GM21390 (cell line): ENCODE data around the gene NXN.
A peak's percentile ranks its signal among the peaks of the same experiment; 100 is the strongest.
"Not testable (repeated sequence)": the region's sequence is repeated elsewhere in the genome, so short reads cannot be mapped to it uniquely, and the experiment has no call there.

Experiments used
- ATAC-seq: cut with Tn5 transposase; IDR thresholded peaks from one replicate; pipeline ENCODE4 v1.9.1; 2021; ENCODE audit not compliant: unreplicated experiment

The NXN gene

DNA sequence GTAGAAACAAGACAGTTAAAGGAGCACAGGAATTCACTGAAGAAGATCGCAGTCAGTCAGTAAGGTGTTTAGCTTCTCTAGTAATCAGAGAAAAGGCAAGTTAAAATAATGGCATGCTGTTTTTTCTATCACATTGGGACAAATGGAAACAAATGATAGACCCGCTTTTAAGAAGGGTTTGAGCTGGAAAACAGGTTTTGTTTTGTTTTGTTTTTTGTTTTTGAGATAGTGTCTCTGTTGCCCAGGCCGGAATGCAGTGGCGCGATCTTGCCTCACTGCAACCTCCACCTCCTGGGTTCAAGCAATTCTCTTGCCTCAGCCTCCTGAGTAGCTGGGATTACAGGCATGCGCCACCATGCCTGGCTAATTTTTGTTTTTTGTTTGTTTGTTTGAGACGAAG lies 193.7 kb downstream of the NXN start:
- not testable (repeated sequence) for ATAC-seq

DNA sequence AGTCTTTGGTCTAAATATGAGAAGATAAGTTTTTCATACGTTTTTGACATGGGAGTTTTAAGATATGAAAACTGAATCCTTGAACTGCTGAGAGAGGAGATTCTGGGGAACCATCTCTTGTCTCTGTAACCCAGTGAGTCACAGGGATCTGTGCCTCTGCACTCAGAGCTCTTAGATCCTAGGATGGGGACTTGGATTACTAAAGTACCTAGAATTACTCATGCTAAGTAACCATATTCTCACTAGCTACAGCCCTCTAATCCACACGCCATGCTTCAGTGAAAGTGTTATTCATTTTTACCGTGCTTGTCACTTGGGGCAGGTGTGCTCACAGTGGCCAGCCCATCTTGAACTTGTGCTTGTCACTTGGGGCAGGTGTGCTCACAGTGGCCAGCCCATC lies 195.4 kb downstream of the NXN start:
- ATAC-seq, result no peak

DNA sequence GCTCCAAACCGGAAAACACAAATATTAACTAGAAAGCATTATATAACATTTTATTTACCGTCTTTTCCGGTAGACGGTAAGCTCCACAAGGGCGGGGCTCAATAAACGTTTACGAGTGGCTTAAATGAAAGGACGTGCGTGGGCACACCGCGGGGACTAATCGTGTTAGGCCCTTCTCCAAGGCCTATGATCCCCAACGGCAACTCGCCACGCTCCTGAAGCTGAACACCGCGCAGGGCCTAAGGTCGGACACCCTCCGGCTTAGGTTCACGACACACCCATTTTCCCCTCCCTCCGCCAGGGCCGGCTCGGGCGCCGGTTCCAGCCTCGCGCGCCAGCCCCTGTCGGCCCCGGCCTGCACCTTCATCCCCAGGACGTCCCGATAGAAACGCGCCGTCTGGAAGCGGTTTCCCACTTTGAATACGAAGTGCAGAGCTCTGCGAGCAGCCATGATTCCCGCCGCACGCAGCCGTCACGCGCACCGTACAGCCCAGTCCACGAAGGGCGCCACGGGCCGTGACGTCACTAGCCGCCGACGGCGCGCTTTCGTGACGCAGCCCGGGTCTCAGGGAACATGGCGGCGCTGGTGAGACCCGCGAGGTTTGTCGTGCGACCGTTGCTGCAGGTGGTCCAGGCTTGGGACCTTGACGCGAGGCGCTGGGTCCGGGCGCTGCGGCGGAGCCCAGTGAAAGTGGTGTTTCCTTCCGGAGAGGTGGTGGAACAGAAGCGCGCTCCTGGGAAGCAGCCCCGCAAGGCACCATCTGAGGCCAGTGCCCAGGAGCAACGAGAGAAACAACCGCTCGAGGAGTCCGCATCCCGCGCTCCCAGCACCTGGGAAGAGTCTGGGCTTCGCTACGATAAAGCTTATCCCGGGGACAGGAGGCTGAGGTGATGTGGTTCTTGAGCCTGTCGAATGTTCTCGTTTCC lies 197.5 kb downstream of the NXN start, which contains the start of the genes GLOD4 and MRM3:
Gene GLOD4, minus strand, starts transcription at position 476 of the 927 bp plus-strand sequence. Its CDS starts 25 bp downstream, at position 451.
Gene MRM3, plus strand, starts transcription at position 549 of the 927 bp plus-strand sequence. Its CDS starts 26 bp downstream, at position 575.
- ATAC-seq, result peak; percentile 81

DNA sequence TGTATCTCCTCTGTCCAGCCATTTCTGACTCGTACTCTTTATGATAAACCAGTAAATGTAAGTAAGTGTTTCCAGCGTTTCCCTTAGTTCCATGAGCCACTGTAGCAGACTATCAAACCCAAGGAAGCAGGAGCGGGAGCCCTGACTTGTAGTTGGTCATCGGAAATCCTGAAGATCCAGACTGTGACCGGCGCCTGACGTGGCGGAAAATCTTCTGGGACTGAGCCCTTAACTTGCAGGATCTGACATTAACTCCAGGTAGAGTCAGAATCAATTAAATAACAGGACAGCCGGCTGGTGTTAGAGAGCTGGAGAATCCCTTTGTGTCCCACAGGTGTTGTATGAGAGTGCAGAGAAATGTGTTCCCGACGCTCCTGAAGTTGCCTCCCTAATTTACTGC lies 201.5 kb downstream of the NXN start:
- no peak for ATAC-seq

DNA sequence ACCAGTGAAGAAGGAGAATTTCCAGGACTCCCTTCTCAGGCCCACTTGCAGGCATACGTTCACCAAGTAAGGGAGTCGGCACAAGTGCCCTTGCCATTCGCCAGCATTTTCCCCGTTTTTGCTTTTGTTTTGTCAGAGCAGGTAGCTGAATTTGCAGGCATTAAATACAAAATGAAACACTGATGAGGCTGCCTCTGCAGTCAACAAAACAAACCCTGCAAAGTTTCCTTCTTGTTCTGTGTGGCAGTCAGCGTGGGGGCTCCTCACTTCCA lies 205.3 kb downstream of the NXN start:
- ATAC-seq, result no peak

DNA sequence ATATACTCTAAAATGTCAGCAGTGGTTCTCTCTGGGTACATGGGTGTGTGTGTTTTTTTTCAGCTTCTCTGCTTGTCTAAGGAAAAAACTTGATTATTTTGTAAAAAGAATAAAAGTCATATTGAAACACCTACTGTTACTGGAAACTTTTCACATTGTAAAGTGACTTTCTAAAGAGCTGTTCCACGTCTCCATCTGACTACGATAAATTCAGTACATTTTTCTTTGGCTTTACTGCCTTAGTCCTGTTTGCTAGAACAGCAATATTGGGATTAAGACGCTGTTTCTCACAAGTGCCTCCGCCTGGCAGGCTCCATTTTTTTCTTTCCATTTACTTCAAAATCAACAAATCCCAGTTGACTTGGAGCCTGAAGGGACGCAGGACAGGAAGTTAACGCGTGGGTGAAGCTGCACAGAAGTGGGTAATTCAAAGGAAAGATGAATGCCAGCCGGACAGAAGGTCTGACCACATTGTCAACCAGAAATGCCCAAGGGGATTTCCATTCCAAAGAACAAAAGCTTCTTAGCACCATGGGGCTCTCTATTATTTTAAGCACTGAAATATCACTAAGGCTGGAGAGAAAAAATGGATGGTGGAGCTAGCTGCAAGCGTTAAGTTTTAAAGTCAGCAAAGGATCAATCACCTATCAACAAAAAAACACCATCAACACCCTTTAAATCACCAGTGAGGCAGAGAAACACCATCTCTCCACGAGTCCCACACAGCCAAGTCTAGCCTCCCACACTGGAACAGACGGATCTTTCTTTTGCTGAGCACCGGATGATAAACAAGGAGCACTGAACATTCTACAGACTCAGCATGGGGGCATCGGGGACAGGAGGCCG lies 205.9 kb downstream of the NXN start:
- ATAC-seq, result no peak

DNA sequence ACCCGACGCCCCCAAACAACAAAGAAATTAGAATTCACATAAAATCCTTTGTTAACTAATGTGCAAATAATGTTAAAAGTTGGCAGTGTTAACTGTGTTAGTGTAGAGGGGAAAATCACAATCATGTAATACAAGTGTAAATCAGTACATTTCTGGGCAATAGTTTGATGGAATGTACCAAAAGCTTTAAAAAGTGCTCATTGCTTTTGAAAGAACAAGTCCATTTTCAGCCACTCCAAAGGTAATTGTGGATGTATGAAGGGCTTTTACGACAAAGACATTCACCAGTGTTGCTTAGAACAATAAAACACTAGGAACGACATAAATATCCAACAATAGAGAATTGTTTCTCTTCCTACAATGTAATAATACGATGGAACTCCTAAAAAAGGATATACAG lies 206.6 kb downstream of the NXN start:
- no peak for ATAC-seq

GRCh38 chr17:767076-767475 lies 212.5 kb downstream of the NXN start:
- no peak for ATAC-seq

DNA sequence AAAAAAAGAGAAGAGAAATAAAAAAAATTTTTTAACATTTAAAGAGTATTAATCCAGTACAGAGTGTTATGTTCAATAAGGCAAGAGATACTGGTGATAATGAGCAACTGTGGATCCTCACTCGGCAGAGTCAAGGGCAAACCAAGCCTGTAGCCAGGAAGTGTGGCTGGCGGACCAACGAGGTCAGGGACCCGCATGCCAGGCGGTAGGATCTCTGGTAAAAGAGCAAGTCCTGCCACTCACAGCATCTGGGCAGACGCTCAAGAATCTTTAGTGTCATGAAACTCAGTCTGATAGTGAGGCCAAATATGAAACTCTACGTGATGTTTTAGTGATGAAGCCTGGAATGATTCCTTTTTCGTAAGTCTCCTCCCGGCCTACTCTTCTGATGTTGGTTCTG lies 219.2 kb downstream of the NXN start:
- ATAC-seq, result no peak

DNA sequence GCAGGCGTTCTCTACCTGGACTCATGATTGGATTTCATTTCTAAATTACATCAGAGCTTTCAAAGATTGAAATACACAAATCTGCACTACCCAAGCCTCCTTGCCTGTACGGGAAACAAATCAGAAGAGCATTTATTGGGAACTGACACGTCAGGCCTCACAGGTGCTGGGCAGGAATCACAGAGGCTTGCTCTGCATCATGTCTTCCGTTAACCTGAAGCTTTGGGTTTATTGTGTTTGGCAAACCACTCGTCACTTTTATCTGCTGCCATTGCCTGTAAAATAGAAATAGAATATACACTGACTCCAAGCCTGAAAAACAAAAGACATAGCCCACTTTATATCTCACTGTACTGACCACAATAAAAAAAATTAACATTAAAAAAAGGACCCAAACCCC lies 219.6 kb downstream of the NXN start:
- ATAC-seq, result no peak

- not testable (repeated sequence) for ATAC-seq
Measured at GRCh38 chr17:756010-756567, 223.5 kb downstream of the NXN start.

- not testable (repeated sequence) for ATAC-seq
Measured at GRCh38 chr17:755319-755961, 224.1 kb downstream of the NXN start.

DNA sequence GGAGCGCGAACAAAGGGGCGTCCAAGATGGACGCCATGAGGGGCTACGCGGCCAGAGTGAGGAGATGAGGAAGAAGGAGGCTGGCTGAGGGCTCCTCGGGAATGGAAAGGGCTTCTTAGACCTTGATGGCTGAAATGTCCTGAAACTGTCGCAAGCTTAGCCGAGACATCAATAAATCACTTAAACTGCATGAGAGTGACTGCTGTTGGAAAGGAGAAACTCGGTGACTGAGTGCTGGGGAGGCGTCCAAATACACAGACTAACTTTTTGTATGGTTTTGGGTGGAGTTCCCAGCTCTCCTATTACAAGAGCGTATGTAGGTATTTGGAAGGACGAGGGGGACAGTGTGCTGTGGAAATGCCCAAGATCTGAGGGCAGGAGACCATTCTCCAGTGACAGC lies 226.2 kb downstream of the NXN start:
- ATAC-seq, result no peak

DNA sequence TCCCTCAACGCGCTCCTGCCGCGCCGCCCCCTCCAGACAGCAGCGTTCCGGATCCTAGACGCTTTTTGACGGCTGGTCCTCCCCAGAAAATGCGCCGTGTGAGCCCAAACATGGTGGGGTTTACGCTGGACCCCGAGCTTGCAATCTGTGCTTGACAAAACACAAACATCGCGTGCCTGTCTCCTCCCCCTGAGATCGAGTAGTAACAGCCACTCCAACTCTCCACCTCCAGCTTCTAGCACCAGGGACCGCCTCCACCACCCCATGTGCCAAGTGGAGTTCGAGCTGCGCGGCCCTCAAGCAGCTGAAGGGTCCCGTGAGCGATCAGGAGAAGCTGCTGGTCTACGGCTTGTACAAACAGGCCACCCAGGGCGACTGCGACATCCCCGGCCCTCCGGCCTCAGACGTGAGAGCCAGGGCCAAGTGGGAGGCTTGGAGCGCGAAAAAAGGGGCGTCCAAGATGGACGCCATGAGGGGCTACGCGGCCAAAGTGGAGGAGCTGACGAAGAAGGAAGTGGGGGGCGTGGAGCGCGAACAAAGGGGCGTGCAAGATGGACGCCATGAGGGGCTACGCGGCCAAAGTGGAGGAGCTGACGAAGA lies 226.9 kb downstream of the NXN start:
- no peak for ATAC-seq

DNA sequence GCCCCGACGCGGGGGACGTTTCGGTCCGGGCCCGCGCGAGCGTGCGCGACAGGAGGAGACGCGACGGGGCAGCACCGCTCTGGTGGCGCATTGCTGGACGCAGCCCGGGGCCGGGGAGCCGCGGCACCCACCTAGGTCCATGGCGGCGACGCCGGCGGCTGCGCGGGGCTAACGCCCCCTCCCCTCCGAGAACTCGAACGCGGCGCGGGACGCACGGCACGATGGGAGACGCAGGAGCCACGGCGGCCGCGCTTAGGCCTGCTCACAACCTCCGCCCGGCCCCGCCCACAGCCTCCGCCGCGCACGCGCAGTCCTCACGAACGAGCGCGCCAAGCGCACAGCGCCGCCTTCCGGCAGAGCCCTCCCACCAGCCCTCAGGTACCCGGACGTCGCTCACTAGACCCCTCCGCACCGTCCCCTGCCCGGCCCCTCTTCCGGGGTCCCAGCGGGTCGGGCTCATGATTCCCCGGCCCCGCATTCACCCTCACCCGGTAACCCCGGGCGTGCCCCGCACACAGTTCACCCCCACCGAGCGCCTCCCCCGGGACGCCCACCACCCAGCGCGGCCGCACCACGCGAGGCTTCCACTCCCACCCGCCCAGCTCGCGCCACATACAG lies 227.5 kb downstream of the NXN start, which contains the start of gene GEMIN4:
Gene GEMIN4, minus strand, starts transcription at position 263 of the 618 bp plus-strand sequence. Its CDS starts 122 bp downstream, at position 141.
- ATAC-seq, result peak; percentile 83

- peak; percentile 27 for ATAC-seq
Measured at GRCh38 chr17:751269-752001, 228.1 kb downstream of the NXN start.

DNA sequence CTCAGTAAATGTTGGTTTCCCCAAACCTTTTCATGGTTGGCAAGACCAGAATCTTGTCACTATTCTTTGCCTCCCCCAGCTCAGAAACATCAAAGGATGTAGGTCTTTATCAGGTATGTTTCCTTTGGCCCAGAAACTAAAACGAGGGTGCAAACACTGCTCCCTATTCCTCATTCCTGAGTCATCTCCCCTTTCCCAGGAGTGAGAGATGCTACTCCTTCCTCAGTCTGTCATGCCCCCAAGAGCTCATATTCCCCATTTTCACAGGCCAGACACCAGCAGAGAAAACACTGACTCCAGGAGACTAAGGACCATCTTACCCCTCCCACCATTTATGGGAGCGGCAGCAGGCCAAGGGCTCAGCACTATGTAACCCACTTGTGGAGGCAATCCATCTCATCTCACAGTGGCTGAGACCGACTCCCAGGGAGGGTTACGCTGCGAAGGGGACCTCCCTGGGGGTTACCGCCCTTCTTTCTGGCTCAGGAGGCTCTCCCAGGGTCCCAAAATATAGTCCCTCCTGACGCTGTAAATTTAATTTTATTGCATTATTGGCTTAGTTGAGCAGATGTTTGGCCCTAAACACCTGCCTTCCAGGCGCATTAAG lies 229.0 kb downstream of the NXN start:
- ATAC-seq, result no peak

- not testable (repeated sequence) for ATAC-seq
Measured at GRCh38 chr17:749359-749758, 230.2 kb downstream of the NXN start.
